B cell (primary cell): Measurements from ENCODE around the gene STXBP1. TPM values are rescaled to one million over a fixed set of nuclear protein-coding genes. Genes with fewer than 3 reads are reported as not detected.

Experiments
- ATAC-seq: fragments of 200-7000 bp; cut with Tn5 transposase; one replicate; pipeline ENCODE4 v1.10.0; 2021; ENCODE audit warnings: low read depth, mild to moderate bottlenecking, moderate number of reproducible peaks, moderate library complexity
- CTCF ChIA-PET: fragments of 350-600 bp; sonication (Branson Sonifier 250); formaldehyde crosslinking; loops from one replicate; lab custom pipeline; 2021; ENCODE audit warnings: antibody characterized with exemption, inconsistent platforms; lab: Charles Lee
- POLR2A ChIA-PET: fragments of 350-600 bp; sonication (Branson Sonifier 250); formaldehyde crosslinking; loops from one replicate; lab custom pipeline; 2021; ENCODE audit warnings: antibody characterized with exemption; lab: Charles Lee
- DNase-seq: peaks from one replicate; pipeline ENCODE4 v3.0.0; 2013
- H2AFZ ChIP-seq: 2 replicates; pipeline ENCODE4 v1.6.1; 2012; ENCODE audit warnings: mild to moderate bottlenecking, low read depth, low read length; ENCODE audit not compliant: insufficient read depth, poor library complexity, severe bottlenecking
- H3K27ac ChIP-seq, 2 donors: 1 replicate in 1 of 2; 2 replicates in 1 of 2; pipeline ENCODE4 v1.5.1; 2012 to 2013; ENCODE audit warnings: low read length in 2 of 2, mild to moderate bottlenecking in 2 of 2, moderate library complexity in 1 of 2
- H3K27me3 ChIP-seq, 4 experiments: fragments of 200-600 bp in 1 of 4; sonication (generic) in 1 of 4; replicated peaks in 1 of 4; 1 replicate in 2 of 4; 2 replicates in 2 of 4; pipeline versions ENCODE4 v1.6.1 to v1.7.0; 2013 to 2016; ENCODE audit warnings: low read length in 3 of 4, mild to moderate bottlenecking in 2 of 4, mixed read lengths in 1 of 4, moderate library complexity in 1 of 4; ENCODE audit not compliant: insufficient read depth in 4 of 4, control insufficient read depth in 3 of 4; ENCODE audit errors: control extremely low read depth in 1 of 4
- H3K36me3 ChIP-seq, 2 experiments: replicated peaks in 1 of 2; 1 replicate in 1 of 2; 2 replicates in 1 of 2; pipeline versions ENCODE4 v1.6.1 to v1.7.1; 2013; ENCODE audit warnings: low read length in 1 of 2; ENCODE audit not compliant: insufficient read depth in 2 of 2, control insufficient read depth in 1 of 2; ENCODE audit errors: control extremely low read depth in 1 of 2, extremely low read depth in 1 of 2
- H3K4me1 ChIP-seq, 2 donors: fragments of 200-600 bp in 1 of 2; sonication (generic) in 1 of 2; 1 replicate in 1 of 2; 2 replicates in 1 of 2; pipeline versions ENCODE4 v1.5.1 to v1.6.1; 2013 to 2017; ENCODE audit warnings: low read length in 2 of 2; ENCODE audit not compliant: control insufficient read depth in 2 of 2, insufficient read depth in 2 of 2
- H3K4me2 ChIP-seq: replicated peaks from 2 replicates; pipeline ENCODE3; 2012; ENCODE audit warnings: mild to moderate bottlenecking, low read depth, low read length; ENCODE audit not compliant: poor library complexity, severe bottlenecking
- H3K4me3 ChIP-seq, 5 experiments: fragments of 200-600 bp in 1 of 5; sonication (generic) in 1 of 5; 1 replicate in 3 of 5; 2 replicates in 2 of 5; pipeline versions ENCODE4 v1.5.1 to v1.7.0; 2011 to 2016; ENCODE audit warnings: low read length in 4 of 5, mild to moderate bottlenecking in 4 of 5, low read depth in 2 of 5, control low read depth in 1 of 5, moderate library complexity in 1 of 5; ENCODE audit not compliant: insufficient read depth in 1 of 5; ENCODE audit errors: control extremely low read depth in 1 of 5, extremely low read depth in 1 of 5
- H3K79me2 ChIP-seq: fragments of 200-600 bp; sonication (generic); one replicate; pipeline ENCODE4 v1.6.0; 2016; ENCODE audit warnings: low read length; ENCODE audit not compliant: control insufficient read depth, insufficient read depth
- H3K9ac ChIP-seq: fragments of 200-600 bp; sonication (generic); 2 replicates; pipeline ENCODE4 v1.6.1; 2017; ENCODE audit warnings: mild to moderate bottlenecking, low read length, moderate library complexity
- H3K9me3 ChIP-seq, 3 donors: one replicate each; pipeline versions ENCODE4 v1.6.1 to v1.7.1; 2013; ENCODE audit warnings: low read length in 2 of 3; ENCODE audit not compliant: control insufficient read depth in 2 of 3, insufficient read depth in 1 of 3; ENCODE audit errors: control extremely low read depth in 1 of 3
- H4K20me1 ChIP-seq: 2 replicates; pipeline ENCODE4 v1.6.0; 2012; ENCODE audit warnings: mild to moderate bottlenecking, low read length; ENCODE audit not compliant: insufficient read depth, control insufficient read depth, poor library complexity, severe bottlenecking
- H3K27ac Mint-ChIP-seq: one replicate; pipeline ENCODE4 v1.8.0; 2021; ENCODE audit warnings: mixed read lengths
- H3K27me3 Mint-ChIP-seq: one replicate; pipeline ENCODE4 v1.8.0; 2021; ENCODE audit warnings: mixed read lengths
- H3K4me1 Mint-ChIP-seq: one replicate; pipeline ENCODE4 v1.8.0; 2021; ENCODE audit warnings: mixed read lengths
- H3K4me3 Mint-ChIP-seq: one replicate; pipeline ENCODE4 v1.8.0; 2021; ENCODE audit warnings: mixed read lengths
- H3K9me3 Mint-ChIP-seq: one replicate; pipeline ENCODE4 v1.8.0; 2022; ENCODE audit warnings: mixed read lengths; ENCODE audit not compliant: insufficient read depth
- EZH2 ChIP-seq: IDR thresholded peaks from 2 replicates; pipeline ENCODE4 v1.6.1; 2012; ENCODE audit warnings: borderline replicate concordance, low read depth, mild to moderate bottlenecking, moderate library complexity, low read length; ENCODE audit not compliant: insufficient read depth, poor library complexity, severe bottlenecking
- WGBS: methylation state at CpG from one replicate; pipeline ENCODE4 v1.1.5; 2013; ENCODE audit warnings: missing lambda C conversion rate; ENCODE audit not compliant: insufficient coverage; 5-methylcytosine and 5-hydroxymethylcytosine counted together
- intact Hi-C: fragments of 100-400 bp; cut with micrococcal nuclease; formaldehyde crosslinking; loops from one replicate; pipeline ENCODE4 v1.10.0; 2022
- polyA plus RNA-seq: library from polyadenylated mRNA; depleted of rRNA; stranded (reverse); fragments of >200 nt; gene quantifications from 2 replicates; pipeline ENCODE4 v1.2.3, GENCODE V29; 2012
- total RNA-seq, 2 donors: library from RNA; stranded (reverse); fragments of 120-200 nt in 1 of 2; gene quantifications; 1 replicate in 1 of 2; 2 replicates in 1 of 2; pipeline versions ENCODE4 v1.2.3 to v1.2.4, GENCODE V29; 2013 to 2022
- TF ChIP-seq, protein P1 (sequence below): fragments of 200-600 bp; IDR thresholded peaks from one replicate; pipeline ENCODE4 v1.8.0; 2022; ENCODE audit warnings: antibody characterized with exemption, mild to moderate bottlenecking

The STXBP1 gene
- total and polyA plus RNA-seq, 2 donors (not counting 1 experiment from before 2014, with no cell fraction given) = 0.62 TPM; not detected in 1

DNA sequence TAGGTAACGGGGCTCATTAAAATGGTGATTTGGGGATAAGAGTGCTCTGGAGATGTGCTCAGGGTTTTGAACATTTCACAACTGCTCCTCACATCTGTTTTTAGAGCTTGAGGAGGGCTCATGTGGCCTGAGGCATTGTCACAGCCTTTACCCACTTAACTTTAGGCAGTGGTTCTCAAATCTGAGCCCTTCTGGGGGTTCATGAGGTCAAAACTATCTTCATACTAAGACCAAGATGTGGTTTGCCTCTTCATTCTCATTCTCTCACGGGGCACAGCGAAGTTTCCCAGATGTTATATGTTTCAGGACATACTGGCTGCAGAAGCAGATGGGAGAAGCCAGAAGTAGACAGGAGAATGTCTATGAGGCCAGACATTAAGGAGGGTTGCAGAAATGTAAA is 38.4 kb downstream of the STXBP1 start:
- WGBS = no CpG with 5 or more reads among the region's 3 CpGs
- Histone ChIP-seq H3K4me3 (no peak overlapping the region), H4K20me1 (no peaks in the 10 kb centered on the region), H3K27ac (no peak overlapping the region), H3K36me3 (no peaks in the 10 kb centered on the region), H3K9ac (no peak overlapping the region), H2AFZ (no peak overlapping the region), H3K27me3 (peaks cover 0 to 5% (median 2%) of the 10 kb centered on the region in 4 experiments), H3K4me1 (no peaks in the 10 kb centered on the region), H3K9me3 (no peaks in the 10 kb centered on the region), H3K4me2 (no peak overlapping the region), H3K79me2 (no peaks in the 10 kb centered on the region)
- H3K9me3 Mint-ChIP-seq = no peaks in the 10 kb centered on the region
- DNase-seq (no peak), ATAC-seq (no peak)
- H3K27ac Mint-ChIP-seq = no peak overlapping the region
- ChIA-PET CTCF (no interaction called here), POLR2A (no interaction called here)
- H3K4me3 Mint-ChIP-seq = no peak overlapping the region
- H3K4me1 Mint-ChIP-seq = no peaks in the 10 kb centered on the region
- peaks cover 11% of the 10 kb centered on the region for H3K27me3 Mint-ChIP-seq
- TF ChIP-seq EZH2 = no peak
- TF ChIP-seq, protein P1, sequence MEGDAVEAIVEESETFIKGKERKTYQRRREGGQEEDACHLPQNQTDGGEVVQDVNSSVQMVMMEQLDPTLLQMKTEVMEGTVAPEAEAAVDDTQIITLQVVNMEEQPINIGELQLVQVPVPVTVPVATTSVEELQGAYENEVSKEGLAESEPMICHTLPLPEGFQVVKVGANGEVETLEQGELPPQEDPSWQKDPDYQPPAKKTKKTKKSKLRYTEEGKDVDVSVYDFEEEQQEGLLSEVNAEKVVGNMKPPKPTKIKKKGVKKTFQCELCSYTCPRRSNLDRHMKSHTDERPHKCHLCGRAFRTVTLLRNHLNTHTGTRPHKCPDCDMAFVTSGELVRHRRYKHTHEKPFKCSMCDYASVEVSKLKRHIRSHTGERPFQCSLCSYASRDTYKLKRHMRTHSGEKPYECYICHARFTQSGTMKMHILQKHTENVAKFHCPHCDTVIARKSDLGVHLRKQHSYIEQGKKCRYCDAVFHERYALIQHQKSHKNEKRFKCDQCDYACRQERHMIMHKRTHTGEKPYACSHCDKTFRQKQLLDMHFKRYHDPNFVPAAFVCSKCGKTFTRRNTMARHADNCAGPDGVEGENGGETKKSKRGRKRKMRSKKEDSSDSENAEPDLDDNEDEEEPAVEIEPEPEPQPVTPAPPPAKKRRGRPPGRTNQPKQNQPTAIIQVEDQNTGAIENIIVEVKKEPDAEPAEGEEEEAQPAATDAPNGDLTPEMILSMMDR = no peak
- intact Hi-C loops = no loop called here

GRCh38 chr9:127651697-127652610 is 39.9 kb downstream of the STXBP1 start:
- no peak overlapping the region for H3K4me3 Mint-ChIP-seq
- Histone ChIP-seq H3K9me3 (no peaks in the 10 kb centered on the region), H3K4me2 (no peak overlapping the region), H4K20me1 (no peaks in the 10 kb centered on the region), H3K27me3 (peaks cover 0 to 7% (median 2%) of the 10 kb centered on the region in 4 experiments), H3K4me1 (no peaks in the 10 kb centered on the region), H3K4me3 (no peak overlapping the region), H3K9ac (no peak overlapping the region), H3K27ac (no peak overlapping the region), H3K79me2 (no peaks in the 10 kb centered on the region), H3K36me3 (no peaks in the 10 kb centered on the region), H2AFZ (no peak overlapping the region)
- ChIA-PET POLR2A (no interaction called here), CTCF (interaction anchor here (0.5 kb wide), 1 partner anchor 33 kb away, joined by 3 read pairs; no protein-coding TSS in a partner anchor)
- H3K4me1 Mint-ChIP-seq = no peaks in the 10 kb centered on the region
- ATAC-seq (no peak), DNase-seq (no peak)
- 75% methylated on average over 2 of the region's 9 CpGs for WGBS
- no peak for TF ChIP-seq EZH2
- TF ChIP-seq, protein P1 = no peak
- intact Hi-C loops = no loop called here
- no peak overlapping the region for H3K27ac Mint-ChIP-seq
- peaks cover 16% of the 10 kb centered on the region for H3K27me3 Mint-ChIP-seq
- no peaks in the 10 kb centered on the region for H3K9me3 Mint-ChIP-seq
